C4-2B (cell line): ENCODE measurements around the gene ANO10.

Experiments
- H3K27ac ChIP-seq: fragments of 450-650 bp; 2 replicates; pipeline ENCODE4 v1.5.1; 2017
- ZFX ChIP-seq: fragments of 450-650 bp; IDR thresholded peaks from 2 replicates; pipeline ENCODE4 v1.6.1; 2017
- TF ChIP-seq, protein P1 (sequence below): fragments of 450-650 bp; conservative IDR thresholded peaks from 2 replicates; pipeline ENCODE4 v1.5.1; 2017; ENCODE audit warnings: mild to moderate bottlenecking

Gene ANO10

DNA sequence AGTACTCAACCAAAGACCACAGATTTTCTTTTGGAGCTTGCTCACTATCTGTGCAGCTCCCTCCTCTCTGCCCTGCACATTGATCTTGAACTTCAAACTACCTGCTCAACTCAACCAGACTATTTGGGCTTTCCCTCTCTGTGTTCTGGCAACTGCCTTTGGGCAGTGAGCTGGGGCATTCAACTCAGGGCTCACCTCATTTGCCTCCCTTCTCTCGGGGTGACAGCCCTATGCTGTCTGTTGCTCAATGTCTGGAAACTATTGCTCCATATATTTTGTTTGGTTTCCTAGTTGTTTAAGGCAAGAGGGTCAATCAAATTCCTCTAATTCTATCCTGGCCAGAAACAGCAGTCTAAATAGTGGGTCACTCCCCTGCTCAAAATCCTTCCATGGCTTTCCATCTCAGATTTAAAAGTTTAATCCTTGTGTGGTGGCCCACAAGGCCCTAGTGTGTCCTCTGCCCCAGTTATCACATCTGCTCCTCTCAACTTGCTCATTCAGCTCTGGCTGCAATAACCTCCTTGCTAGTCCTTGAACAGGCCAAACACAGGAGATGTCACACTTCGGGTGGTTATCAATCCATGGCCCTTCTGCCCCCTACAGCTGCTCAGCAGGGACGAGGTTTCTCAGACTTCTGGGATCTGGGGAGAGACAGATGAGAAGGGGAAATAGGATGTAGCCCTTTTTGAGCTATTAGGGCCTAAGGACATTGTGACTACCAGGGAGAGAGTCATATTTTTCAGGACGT, 267.7 kb downstream of the ANO10 start:
- TF ChIP-seq ZFX: no peak
- TF ChIP-seq, protein P1, sequence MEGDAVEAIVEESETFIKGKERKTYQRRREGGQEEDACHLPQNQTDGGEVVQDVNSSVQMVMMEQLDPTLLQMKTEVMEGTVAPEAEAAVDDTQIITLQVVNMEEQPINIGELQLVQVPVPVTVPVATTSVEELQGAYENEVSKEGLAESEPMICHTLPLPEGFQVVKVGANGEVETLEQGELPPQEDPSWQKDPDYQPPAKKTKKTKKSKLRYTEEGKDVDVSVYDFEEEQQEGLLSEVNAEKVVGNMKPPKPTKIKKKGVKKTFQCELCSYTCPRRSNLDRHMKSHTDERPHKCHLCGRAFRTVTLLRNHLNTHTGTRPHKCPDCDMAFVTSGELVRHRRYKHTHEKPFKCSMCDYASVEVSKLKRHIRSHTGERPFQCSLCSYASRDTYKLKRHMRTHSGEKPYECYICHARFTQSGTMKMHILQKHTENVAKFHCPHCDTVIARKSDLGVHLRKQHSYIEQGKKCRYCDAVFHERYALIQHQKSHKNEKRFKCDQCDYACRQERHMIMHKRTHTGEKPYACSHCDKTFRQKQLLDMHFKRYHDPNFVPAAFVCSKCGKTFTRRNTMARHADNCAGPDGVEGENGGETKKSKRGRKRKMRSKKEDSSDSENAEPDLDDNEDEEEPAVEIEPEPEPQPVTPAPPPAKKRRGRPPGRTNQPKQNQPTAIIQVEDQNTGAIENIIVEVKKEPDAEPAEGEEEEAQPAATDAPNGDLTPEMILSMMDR: no peak
- no peak overlapping the region for H3K27ac ChIP-seq

DNA sequence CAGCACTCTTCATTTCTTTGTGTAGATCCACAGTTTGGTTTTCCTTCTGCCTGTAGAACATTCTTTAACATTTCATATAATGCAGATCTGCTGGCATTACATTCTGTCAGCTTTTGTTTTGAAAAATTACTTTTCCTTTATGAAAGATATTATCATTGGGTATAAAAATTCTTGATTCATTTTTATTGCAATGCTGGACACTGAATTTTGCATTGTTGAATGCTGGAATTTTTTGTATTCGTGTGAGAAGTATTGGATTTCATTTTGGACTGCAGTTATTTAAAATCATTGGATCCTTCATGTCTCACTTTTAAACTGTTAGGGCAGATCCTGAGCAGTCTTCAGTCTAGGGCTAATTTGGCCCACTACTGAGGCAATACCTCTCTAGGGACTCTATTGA, 268.4 kb downstream of the ANO10 start:
- TF ChIP-seq, protein P1: no peak
- no peak for TF ChIP-seq ZFX
- no peak overlapping the region for H3K27ac ChIP-seq

DNA sequence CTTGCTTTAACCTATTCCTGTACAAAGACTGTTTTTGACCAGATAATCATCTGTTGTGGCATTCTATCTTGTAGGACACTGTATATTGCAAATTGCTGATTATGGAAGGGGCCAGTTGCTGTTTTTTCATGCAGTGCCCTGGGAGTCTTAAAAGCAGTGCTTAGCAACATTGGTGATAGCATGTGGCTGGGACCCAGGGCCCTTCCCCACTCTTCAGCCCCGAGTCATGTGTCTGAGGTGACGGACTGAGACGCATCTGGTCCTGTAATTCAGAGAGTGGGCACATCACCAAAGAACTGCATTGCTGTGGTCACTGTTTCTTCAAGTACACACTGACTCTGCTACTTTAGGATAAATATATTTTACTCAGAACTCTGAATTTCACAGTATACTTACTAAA, 272.1 kb downstream of the ANO10 start:
- TF ChIP-seq ZFX: no peak
- TF ChIP-seq, protein P1: no peak
- no peak overlapping the region for H3K27ac ChIP-seq

DNA sequence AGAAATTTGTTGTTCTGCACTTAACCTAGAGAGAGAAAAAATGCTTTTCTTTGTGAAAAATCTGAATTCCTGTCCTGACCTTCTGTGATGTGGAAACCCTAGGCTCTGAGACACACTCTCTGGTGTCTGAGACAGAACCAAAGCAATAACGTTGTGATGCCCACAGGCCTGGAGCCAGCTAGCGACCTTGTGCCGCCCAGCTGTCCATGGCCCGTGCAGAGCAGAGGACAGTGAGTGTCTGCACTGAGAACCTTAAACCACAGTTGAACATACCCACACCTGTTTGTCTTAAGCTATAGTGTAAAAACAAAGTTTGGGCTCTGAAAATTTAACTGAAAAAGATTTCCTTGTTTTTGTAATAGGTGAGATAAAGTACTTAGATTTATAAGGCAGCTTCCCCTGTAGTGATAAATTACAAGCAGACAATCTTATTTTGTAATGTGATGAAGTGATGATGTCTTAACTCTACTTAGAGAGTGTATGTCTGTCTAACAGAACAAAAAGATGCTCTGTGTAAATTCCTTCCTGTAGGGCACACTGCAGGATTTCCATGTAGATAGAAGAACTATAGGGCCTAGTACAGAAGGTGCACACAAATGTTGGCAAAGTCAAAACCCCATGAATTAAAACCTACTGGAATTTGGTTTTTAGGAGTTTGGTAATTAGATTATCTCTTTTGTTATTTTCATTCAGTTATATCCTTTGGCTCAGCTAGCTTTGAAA, 272.8 kb downstream of the ANO10 start:
- H3K27ac ChIP-seq: no peak overlapping the region
- no peak for TF ChIP-seq ZFX
- TF ChIP-seq, protein P1: no peak

DNA sequence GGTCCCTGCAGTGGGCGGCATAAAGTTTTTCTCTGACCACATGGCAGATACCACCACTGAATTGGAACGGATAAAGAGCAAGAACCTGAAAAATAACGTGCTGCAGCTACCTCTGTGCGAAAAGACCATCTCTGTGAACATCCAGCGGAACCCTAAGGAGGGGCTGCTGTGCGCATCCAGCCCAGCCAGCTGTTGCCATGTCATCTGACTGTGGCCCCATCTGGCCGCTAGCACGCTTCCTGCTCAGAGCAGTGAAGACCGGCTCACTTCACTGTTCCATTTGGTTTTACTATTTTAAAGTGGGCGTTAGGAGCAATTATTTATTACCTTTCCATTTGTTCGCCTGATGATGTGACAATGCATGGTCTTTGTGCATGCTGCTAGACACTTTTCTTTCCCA, 273.5 kb downstream of the ANO10 start:
- no peak for TF ChIP-seq ZFX
- TF ChIP-seq, protein P1: no peak
- no peak overlapping the region for H3K27ac ChIP-seq

DNA sequence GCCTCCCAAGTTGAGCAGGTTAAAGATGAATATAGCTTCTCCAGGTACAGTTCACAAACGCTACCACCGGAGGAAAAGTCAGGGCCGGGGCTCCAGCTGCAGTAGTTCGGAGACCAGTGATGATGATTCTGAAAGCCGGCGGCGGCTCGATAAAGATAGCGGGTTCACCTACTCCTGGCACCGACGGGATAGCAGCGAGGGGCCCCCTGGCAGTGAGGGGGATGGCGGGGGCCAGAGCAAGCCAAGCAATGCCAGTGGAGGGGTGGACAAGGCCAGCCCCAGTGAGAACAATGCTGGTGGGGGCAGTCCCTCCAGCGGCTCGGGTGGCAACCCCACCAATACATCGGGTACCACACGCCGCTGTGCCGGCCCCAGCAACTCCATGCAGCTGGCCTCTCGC, 274.0 kb downstream of the ANO10 start:
- no peak overlapping the region for H3K27ac ChIP-seq
- no peak for TF ChIP-seq ZFX
- TF ChIP-seq, protein P1: no peak

DNA sequence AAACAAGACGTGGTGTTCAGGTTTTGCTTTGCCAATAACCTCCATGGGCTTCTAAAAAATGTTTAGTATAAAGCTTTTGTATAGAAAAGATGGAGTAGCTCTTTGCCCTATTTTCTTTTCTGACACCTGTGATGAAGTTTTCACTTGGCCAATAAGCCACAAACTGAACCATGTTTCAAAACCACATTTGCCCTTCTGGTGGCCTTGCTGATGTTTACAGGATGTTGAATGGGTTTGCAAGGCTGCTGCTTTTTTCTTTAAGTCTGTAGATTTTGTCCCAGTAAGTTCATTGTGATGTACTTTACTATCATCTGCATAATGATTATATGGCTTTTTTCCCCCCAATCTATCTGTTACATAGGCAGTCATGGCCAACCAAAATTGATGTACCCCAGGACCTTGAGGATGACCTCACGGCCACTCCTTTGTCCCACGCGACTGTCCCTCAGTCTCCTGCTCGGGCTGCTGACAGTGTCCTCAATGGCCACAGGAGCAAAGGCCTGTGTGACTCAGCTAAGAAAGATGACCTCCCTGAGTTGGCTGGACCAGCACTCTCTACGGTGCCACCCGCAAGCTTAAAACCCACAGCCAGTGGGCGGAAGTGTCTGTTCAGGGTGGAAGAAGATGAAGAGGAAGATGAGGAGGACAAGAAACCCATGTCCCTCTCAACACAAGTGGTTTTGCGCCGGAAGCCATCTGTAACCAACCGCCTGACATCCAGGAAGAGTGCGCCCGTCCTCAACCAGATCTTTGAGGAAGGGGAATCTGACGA, 274.6 kb downstream of the ANO10 start:
- H3K27ac ChIP-seq: no peak overlapping the region
- TF ChIP-seq, protein P1: no peak
- no peak for TF ChIP-seq ZFX
